ENCODE measurements around the gene HELB.

The HELB gene

GRCh38 chr12:66301944-66302826 is at the start of gene HELB:
Gene HELB (plus strand): TSS chr12:66302493. CDS start chr12:66302604, 111 bp downstream.
- DNase-seq = peak; percentile 98

- DNase-seq = no peak
These were observed 49.5 kb upstream of the HELB start for GRCh38 chr12:66252771-66253170.

GRCh38 chr12:66255737-66256136 is 46.6 kb upstream of the HELB start:
- no peak for DNase-seq

GRCh38 chr12:66258011-66258410 is 44.3 kb upstream of the HELB start:
- DNase-seq = no peak

- no peak for DNase-seq
These were observed 39.6 kb upstream of the HELB start for GRCh38 chr12:66262737-66263136.

GRCh38 chr12:66268562-66268961 is 33.7 kb upstream of the HELB start:
- DNase-seq = no peak

- no peak for DNase-seq
These were observed 33.2 kb upstream of the HELB start for GRCh38 chr12:66269142-66269541.

- DNase-seq = no peak
These were observed 32.4 kb upstream of the HELB start for GRCh38 chr12:66269757-66270383.

- no peak for DNase-seq
These were observed 31.7 kb upstream of the HELB start for GRCh38 chr12:66270613-66271012.

- no peak for DNase-seq
These were observed 29.6 kb upstream of the HELB start for GRCh38 chr12:66272650-66273049.

- DNase-seq = no peak
These were observed 29.1 kb upstream of the HELB start for GRCh38 chr12:66273147-66273546.

- DNase-seq = no peak
These were observed 27.3 kb upstream of the HELB start for GRCh38 chr12:66275040-66275439.

- no peak for DNase-seq
These were observed 23.1 kb upstream of the HELB start for GRCh38 chr12:66279123-66279712.

- no peak for DNase-seq
These were observed 21.7 kb upstream of the HELB start for GRCh38 chr12:66280561-66280960.

GRCh38 chr12:66282244-66282643 is 20.0 kb upstream of the HELB start:
- DNase-seq = no peak

- no peak for DNase-seq
These were observed 15.0 kb upstream of the HELB start for GRCh38 chr12:66287275-66287674.

GRCh38 chr12:66288121-66288520 is 14.2 kb upstream of the HELB start:
- no peak for DNase-seq

GRCh38 chr12:66289485-66289884 is 12.8 kb upstream of the HELB start:
- no peak for DNase-seq

- DNase-seq = no peak
These were observed 11.5 kb upstream of the HELB start for GRCh38 chr12:66290716-66291200.

GRCh38 chr12:66296176-66296683 is 6.1 kb upstream of the HELB start:
- no peak for DNase-seq

- no peak for DNase-seq
These were observed 5.2 kb upstream of the HELB start for GRCh38 chr12:66297080-66297479.

GRCh38 chr12:66297923-66298322 is 4.4 kb upstream of the HELB start:
- DNase-seq = no peak

- DNase-seq = no peak
These were observed 505 bp downstream of the HELB start for GRCh38 chr12:66302827-66303169.
